CD4-positive, alpha-beta T cell treated with Interleukin-6 at 100 ng/mL for 8 hours (primary cell): ENCODE measurements around the gene SNRPD3.
"Not testable (repeated sequence)": the region's sequence is repeated elsewhere in the genome, so short reads cannot be mapped to it uniquely, and the experiment has no call there.

ENCODE experiments used
- DNase-seq: peaks from one replicate; pipeline ENCODE4 v3.0.0-alpha.2; 2020; ENCODE audit warnings: mixed read lengths, low spot score

SNRPD3 gene

GRCh38 chr22:24555165-24556039 is at the start of gene SNRPD3:
TSS of gene SNRPD3 (plus strand) at chr22:24555999. CDS start at chr22:24557675, 1,676 bp downstream.
- peak; percentile 99 for DNase-seq

DNA sequence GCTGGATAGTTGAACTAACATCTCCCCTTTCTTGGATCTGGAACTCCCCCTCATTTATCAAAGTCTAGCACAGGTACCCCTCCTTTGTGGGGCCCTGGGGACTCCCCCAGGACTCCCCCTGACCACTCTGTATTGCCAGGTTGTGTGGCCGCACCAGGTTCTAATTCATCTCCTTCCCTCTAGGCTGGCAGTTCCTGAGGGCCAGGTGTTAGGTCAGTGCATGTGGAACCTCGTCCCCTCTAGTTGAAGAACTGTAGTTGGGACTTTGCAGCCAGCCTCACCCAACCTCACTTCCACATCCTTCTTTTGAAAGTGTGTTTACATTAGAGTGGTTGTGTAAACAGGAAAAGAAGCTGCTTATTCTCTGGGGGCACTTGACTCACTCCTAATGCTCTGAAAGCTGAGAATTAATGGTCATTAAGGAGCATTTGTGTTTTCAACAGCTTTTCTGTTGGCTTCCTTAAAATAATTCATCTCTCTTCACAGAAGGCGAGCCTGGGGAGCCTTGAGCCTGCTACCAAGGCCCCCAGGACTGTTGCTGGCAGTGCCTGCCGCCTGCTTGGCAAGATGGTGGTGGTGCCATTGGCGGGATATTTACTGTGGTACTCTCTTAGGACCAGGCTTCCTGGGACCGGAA is 48.9 kb upstream of the SNRPD3 start:
- DNase-seq, result no peak

- no peak for DNase-seq
Measured at GRCh38 chr22:24507716-24508115, 48.1 kb upstream of the SNRPD3 start.

- DNase-seq, result no peak
Measured at GRCh38 chr22:24510637-24511625, 44.9 kb upstream of the SNRPD3 start.

DNA sequence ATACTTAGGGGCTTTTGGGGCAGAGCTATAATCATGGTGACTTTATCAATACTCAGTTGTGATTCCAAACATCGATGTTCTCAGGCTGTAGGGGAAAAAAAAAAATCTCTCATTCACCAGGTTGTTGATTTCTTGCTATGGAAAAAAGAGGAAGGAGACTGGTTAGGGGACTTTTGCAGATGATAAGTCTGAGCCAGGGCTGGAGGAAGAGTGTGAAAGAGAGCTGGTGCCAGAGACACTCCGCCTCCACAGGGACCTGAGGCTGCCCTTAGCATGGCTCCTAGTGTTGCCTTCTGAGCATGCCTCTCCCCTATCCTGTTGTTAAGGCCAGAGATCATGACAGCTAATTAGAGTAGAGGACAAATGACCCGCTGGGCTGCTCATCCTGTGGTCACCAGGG is 43.8 kb upstream of the SNRPD3 start:
- DNase-seq, result no peak

DNA sequence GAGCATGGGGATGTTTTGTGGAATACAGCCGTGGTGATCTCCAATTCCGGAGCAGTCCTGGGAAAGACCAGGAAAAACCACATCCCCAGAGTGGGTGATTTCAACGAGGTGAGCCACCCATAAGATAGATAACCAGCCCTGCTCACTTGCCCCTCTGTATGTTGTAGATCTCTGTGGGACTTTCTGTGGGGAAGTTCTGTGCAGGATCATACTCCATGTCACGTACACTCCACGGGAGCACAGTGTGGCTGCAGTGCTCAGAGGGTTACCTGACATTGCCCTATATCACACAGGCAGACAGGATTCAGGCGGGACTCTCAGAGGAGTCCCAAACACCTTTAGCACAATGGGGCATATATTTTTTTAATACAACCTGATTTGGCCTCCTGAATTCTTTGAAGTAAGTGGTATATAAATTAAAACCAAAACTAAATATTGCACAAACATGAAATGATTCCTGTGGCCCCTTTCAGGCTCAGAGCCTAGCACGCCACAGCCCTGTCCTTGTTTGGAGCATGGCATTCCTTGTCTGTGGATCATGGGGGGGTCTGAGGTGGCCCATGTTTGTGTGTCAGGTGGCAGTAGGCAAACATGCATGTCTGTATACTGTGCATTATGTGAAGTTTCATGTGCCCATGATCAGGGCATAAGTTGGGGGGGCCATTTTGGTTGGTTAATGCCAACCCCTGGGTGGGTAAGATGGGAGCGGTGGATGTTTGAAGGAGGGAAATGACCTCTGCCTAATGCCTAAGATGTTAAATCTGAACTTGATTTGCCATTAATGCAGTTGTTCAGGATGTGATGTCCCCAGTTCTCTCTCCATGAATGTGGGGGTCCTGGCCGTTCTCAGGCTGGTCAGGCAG is 42.2 kb upstream of the SNRPD3 start:
- DNase-seq, result no peak

- DNase-seq, result no peak
Measured at GRCh38 chr22:24514241-24515026, 41.4 kb upstream of the SNRPD3 start.

GRCh38 chr22:24515027-24515338 is 40.8 kb upstream of the SNRPD3 start:
- no peak for DNase-seq

- no peak for DNase-seq
Measured at GRCh38 chr22:24516301-24516737, 39.5 kb upstream of the SNRPD3 start.

DNA sequence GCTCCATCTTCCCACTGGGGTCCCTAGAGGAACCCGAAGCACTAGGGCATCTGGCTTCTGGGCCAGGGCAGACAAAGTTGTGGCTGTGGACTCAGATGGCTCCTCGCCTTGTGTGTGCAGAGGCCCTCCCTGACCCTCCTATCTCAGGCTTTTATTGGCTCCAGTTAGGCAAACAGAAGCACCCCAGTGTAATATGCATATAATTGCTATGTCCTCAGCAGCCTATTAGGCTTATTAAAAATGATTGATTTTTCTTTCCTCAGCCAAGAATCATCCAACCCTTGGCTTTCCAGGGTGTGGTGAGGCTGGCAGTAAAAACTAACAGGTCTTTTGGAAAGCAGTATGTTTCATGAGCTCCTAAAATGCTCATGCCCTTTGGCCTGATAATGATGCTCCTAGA is 38.4 kb upstream of the SNRPD3 start:
- no peak for DNase-seq

GRCh38 chr22:24518228-24518627 is 37.6 kb upstream of the SNRPD3 start:
- no peak for DNase-seq

- no peak for DNase-seq
Measured at GRCh38 chr22:24518771-24519485, 36.9 kb upstream of the SNRPD3 start.

GRCh38 chr22:24519496-24519895 is 36.3 kb upstream of the SNRPD3 start:
- DNase-seq, result no peak

DNA sequence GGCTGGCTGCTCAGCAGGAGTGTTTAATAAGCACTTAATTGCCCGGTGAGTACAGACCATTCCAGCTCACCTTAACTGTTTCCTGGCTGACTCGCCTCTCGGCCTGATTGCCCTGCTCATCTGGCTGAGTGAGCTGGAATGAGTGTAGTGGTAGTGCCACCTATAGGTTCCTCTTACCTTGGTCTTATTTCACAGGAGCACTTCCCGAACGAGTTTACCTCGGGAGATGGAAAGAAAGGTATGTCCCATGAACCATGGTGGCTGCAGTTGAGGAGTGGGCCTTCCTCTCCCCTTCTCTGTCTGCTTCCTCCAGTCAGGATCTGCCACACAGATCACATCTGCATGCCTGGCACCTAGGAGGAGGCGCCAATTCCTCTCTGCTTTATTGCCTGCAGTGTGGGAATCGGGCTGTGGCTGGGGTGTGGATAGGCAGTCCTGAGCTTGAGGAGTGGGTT is 34.0 kb upstream of the SNRPD3 start:
- DNase-seq, result peak; percentile 40

- DNase-seq, result no peak
Measured at GRCh38 chr22:24523873-24524272, 31.9 kb upstream of the SNRPD3 start.

GRCh38 chr22:24525416-24526037 is 30.3 kb upstream of the SNRPD3 start:
- peak; percentile 77 for DNase-seq

- DNase-seq, result no peak
Measured at GRCh38 chr22:24526191-24526590, 29.6 kb upstream of the SNRPD3 start.

DNA sequence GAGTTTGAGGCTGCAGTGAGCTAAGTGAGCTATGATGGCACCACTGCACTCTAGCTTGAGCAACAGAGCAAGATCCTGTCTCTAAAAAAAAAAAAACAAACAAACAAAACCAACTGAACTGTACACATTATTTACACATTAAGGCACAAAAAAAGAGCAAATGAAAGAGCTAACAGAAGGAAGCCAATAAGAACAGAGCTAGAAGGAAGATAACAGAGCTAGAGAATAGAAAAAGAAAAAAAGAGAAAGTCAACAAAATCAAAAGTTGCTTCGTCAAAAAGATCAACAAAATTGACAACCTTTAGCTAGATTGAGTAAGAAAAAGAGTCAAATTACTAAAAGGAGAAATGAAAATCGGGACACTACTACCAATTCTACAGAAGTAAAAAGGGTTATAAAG is 25.9 kb upstream of the SNRPD3 start:
- no peak for DNase-seq

GRCh38 chr22:24530968-24531367 is 24.8 kb upstream of the SNRPD3 start:
- not testable (repeated sequence) for DNase-seq
